Fibroblast of villous mesenchyme (primary cell): ENCODE results near the gene PARP3. TPM values are rescaled to one million over a fixed set of nuclear protein-coding genes. Genes with fewer than 3 reads are reported as not detected.

ENCODE experiments used
- DNase-seq: peaks from one replicate; pipeline ENCODE4 v3.0.0-alpha.2; 2010; ENCODE audit warnings: low read depth
- H3K4me3 ChIP-seq: 2 replicates; pipeline ENCODE4 v1.5.1; 2011; ENCODE audit warnings: low read depth, mild to moderate bottlenecking, low read length
- CTCF ChIP-seq: IDR thresholded peaks from 2 replicates; pipeline ENCODE4 v1.5.1; 2012; ENCODE audit warnings: low read depth, mild to moderate bottlenecking, low read length; ENCODE audit not compliant: insufficient read depth
- total RNA-seq: library from RNA; depleted of rRNA; stranded (reverse); fragments of >200 nt; gene quantifications from 2 replicates; pipeline ENCODE4 v1.2.3, GENCODE V29; 2012

Gene PARP3
- total RNA-seq, 1 donor = 24.6 TPM

- no peak overlapping the region for H3K4me3 ChIP-seq
- no peak for DNase-seq
- TF ChIP-seq CTCF = no peak
Measured at GRCh38 chr3:51945926-51946705, 4.0 kb downstream of the PARP3 start.

DNA sequence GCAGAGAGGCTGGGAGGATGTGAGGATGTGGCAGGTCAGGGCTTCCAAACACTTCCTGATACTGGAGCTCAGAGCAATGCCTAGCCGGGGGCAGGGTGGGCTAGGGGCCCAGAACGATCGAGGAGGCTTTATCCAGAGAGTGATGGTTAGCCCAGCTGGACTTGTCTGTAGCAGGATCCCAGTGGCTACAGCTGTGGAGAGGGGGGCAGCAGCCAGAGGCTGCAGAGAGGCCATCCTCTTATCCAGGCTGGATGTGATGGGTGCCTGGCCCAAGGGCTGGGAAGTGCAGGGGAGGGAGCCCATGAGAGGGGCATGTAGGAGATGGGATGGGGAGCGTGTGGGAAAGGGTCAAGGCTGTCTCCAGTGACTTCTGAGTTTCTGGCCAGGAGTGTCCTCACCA, 4.6 kb downstream of the PARP3 start:
- TF ChIP-seq CTCF = no peak
- H3K4me3 ChIP-seq = no peak overlapping the region
- no peak for DNase-seq

DNA sequence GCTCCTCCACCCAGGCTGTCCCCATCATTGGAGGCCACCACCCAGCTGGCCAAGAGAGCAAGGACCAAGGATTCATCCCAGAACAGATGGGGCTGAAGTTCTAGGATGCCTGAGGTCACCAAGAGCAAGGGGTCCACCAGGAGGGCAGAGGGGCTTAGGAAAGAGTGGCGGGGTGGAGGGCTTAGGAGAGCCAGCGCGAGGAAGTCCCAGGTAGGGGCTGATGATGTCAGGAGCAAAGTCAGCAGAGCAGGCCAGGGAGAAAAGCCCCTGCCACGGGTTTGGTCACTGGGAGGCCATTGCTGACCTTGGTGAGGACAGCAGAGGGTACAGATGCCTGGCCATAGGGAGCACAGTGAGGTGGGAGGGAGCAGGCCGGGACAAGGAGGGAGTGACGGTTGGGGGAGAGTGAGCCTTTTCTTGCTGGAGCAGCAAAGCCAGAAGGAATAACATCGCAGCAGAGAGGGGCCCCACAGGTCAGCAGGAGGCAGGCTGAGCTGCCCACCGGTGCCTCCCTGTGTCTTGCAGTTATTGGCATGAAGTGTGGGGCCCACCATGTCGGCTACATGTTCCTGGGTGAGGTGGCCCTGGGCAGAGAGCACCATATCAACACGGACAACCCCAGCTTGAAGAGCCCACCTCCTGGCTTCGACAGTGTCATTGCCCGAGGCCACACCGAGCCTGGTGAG, 5.2 kb downstream of the PARP3 start:
- no peak overlapping the region for H3K4me3 ChIP-seq
- TF ChIP-seq CTCF = no peak
- no peak for DNase-seq

GRCh38 chr3:51948016-51948580, 5.9 kb downstream of the PARP3 start:
- H3K4me3 ChIP-seq = no peak overlapping the region
- no peak for TF ChIP-seq CTCF
- no peak for DNase-seq

GRCh38 chr3:51949121-51949520, 7.0 kb downstream of the PARP3 start:
- no peak for DNase-seq
- no peak overlapping the region for H3K4me3 ChIP-seq
- TF ChIP-seq CTCF = no peak

GRCh38 chr3:51950899-51951298, 8.7 kb downstream of the PARP3 start:
- H3K4me3 ChIP-seq = no peak overlapping the region
- no peak for TF ChIP-seq CTCF
- no peak for DNase-seq
